Parathyroid adenoma (tissue), 2 donors: ENCODE data around the gene ADAMTS3.

ENCODE experiments used
- H2AFZ ChIP-seq: fragments of 300-600 bp; sonication (generic); one replicate; pipeline ENCODE4 v1.7.0; 2017; ENCODE audit warnings: antibody characterized with exemption, mild to moderate bottlenecking
- H3K27ac ChIP-seq: fragments of 300-600 bp; sonication (generic); one replicate; pipeline ENCODE4 v1.7.0; 2017
- H3K27me3 ChIP-seq: fragments of 300-600 bp; sonication (generic); one replicate; pipeline ENCODE4 v1.7.0; 2017; ENCODE audit warnings: low read length; ENCODE audit not compliant: control insufficient read depth, insufficient read depth
- H3K36me3 ChIP-seq: fragments of 300-600 bp; sonication (generic); one replicate; pipeline ENCODE4 v1.7.0; 2017; ENCODE audit warnings: low read length; ENCODE audit not compliant: control insufficient read depth, insufficient read depth
- H3K4me1 ChIP-seq: fragments of 300-600 bp; sonication (generic); one replicate; pipeline ENCODE4 v1.7.0; 2017; ENCODE audit warnings: control low read depth
- H3K4me2 ChIP-seq: fragments of 300-600 bp; sonication (generic); one replicate; pipeline ENCODE4 v1.7.0; 2017; ENCODE audit warnings: low read length
- H3K4me3 ChIP-seq: fragments of 300-600 bp; sonication (generic); one replicate; pipeline ENCODE4 v1.7.0; 2017; ENCODE audit warnings: low read depth, low read length
- H3K79me2 ChIP-seq: fragments of 300-600 bp; sonication (generic); one replicate; pipeline ENCODE4 v1.7.0; 2017; ENCODE audit warnings: control low read depth
- H3K9ac ChIP-seq: fragments of 300-600 bp; sonication (generic); one replicate; pipeline ENCODE4 v1.7.0; 2017; ENCODE audit warnings: mild to moderate bottlenecking
- H3K9me3 ChIP-seq: fragments of 300-600 bp; sonication (generic); one replicate; pipeline ENCODE4 v1.7.0; 2017; ENCODE audit warnings: low read length; ENCODE audit not compliant: control insufficient read depth
- CTCF ChIP-seq: fragments of 300-600 bp; sonication (generic); IDR thresholded peaks from one replicate; pipeline ENCODE4 v1.7.0; 2017; ENCODE audit warnings: antibody characterized with exemption, mild to moderate bottlenecking
- donor health status: primary hyperparathyroidism.

Gene ADAMTS3

GRCh38 chr4:72494156-72494555 lies 74.9 kb downstream of the ADAMTS3 start:
- H3K4me1 ChIP-seq = no peaks in the 10 kb centered on the region
- no peak overlapping the region for H3K27ac ChIP-seq
- H3K36me3 ChIP-seq = no peaks in the 10 kb centered on the region
- H3K9me3 ChIP-seq = no peaks in the 10 kb centered on the region
- no peak overlapping the region for H2AFZ ChIP-seq
- H3K79me2 ChIP-seq = no peaks in the 10 kb centered on the region
- no peak overlapping the region for H3K9ac ChIP-seq
- no peaks in the 10 kb centered on the region for H3K27me3 ChIP-seq
- H3K4me3 ChIP-seq = no peak overlapping the region
- no peak overlapping the region for H3K4me2 ChIP-seq
- no peak for TF ChIP-seq CTCF

- no peaks in the 10 kb centered on the region for H3K36me3 ChIP-seq
These were observed 79.8 kb downstream of the ADAMTS3 start for GRCh38 chr4:72489267-72489666.

GRCh38 chr4:72486991-72487390 lies 82.0 kb downstream of the ADAMTS3 start:
- no peak for TF ChIP-seq CTCF
- Histone ChIP-seq H3K9ac (no peak overlapping the region), H2AFZ (no peak overlapping the region), H3K4me2 (no peak overlapping the region), H3K27me3 (no peaks in the 10 kb centered on the region), H3K27ac (no peak overlapping the region), H3K79me2 (no peaks in the 10 kb centered on the region), H3K4me3 (no peak overlapping the region), H3K9me3 (no peaks in the 10 kb centered on the region), H3K4me1 (no peaks in the 10 kb centered on the region), H3K36me3 (no peaks in the 10 kb centered on the region)

More at GRCh38 chr4:72489267-72489666, 79.8 kb downstream of the ADAMTS3 start:
- no peak overlapping the region for H3K27ac ChIP-seq
- H3K79me2 ChIP-seq = no peaks in the 10 kb centered on the region
- no peak for TF ChIP-seq CTCF
- no peaks in the 10 kb centered on the region for H3K9me3 ChIP-seq
- no peak overlapping the region for H3K4me3 ChIP-seq
- no peak overlapping the region for H3K9ac ChIP-seq
- H2AFZ ChIP-seq = no peak overlapping the region
- H3K27me3 ChIP-seq = no peaks in the 10 kb centered on the region
- H3K4me1 ChIP-seq = no peaks in the 10 kb centered on the region
- no peak overlapping the region for H3K4me2 ChIP-seq

- no peak overlapping the region for H3K27ac ChIP-seq
- no peak overlapping the region for H2AFZ ChIP-seq
- no peaks in the 10 kb centered on the region for H3K79me2 ChIP-seq
- H3K27me3 ChIP-seq = no peaks in the 10 kb centered on the region
- H3K4me1 ChIP-seq = no peaks in the 10 kb centered on the region
- no peaks in the 10 kb centered on the region for H3K9me3 ChIP-seq
- no peak overlapping the region for H3K4me2 ChIP-seq
- no peak for TF ChIP-seq CTCF
- H3K4me3 ChIP-seq = no peak overlapping the region
- H3K36me3 ChIP-seq = no peaks in the 10 kb centered on the region
- H3K9ac ChIP-seq = no peak overlapping the region
These were observed 84.0 kb downstream of the ADAMTS3 start for GRCh38 chr4:72484981-72485380.

- Histone ChIP-seq H3K9me3 (no peaks in the 10 kb centered on the region), H3K27ac (no peak overlapping the region), H3K36me3 (no peaks in the 10 kb centered on the region), H3K9ac (no peak overlapping the region), H3K4me2 (no peak overlapping the region), H3K27me3 (no peaks in the 10 kb centered on the region), H3K4me1 (no peaks in the 10 kb centered on the region), H2AFZ (no peak overlapping the region), H3K79me2 (no peaks in the 10 kb centered on the region), H3K4me3 (no peak overlapping the region)
- TF ChIP-seq CTCF = no peak
These were observed 95.6 kb downstream of the ADAMTS3 start for GRCh38 chr4:72473434-72473900.
